Prostate gland (tissue), 2 donors: Measurements from ENCODE around the gene RXRG.

Source experiments
- POLR2AphosphoS5 ChIP-seq: sonication (generic); formaldehyde crosslinking; IDR thresholded peaks from one replicate; pipeline ENCODE4 v1.6.1; 2017; ENCODE audit warnings: antibody characterized with exemption
- TF ChIP-seq, protein P1 (sequence below), 4 experiments: fragments of 200-600 bp in 2 of 4; fragments of 450-650 bp in 2 of 4; sonication (generic) in 2 of 4; IDR thresholded peaks; 1 replicate in 3 of 4; 2 replicates in 1 of 4; pipeline ENCODE4 v1.5.1; 2016 to 2019; ENCODE audit warnings: antibody characterized with exemption in 4 of 4, mild to moderate bottlenecking in 2 of 4, moderate library complexity in 2 of 4

DNA sequence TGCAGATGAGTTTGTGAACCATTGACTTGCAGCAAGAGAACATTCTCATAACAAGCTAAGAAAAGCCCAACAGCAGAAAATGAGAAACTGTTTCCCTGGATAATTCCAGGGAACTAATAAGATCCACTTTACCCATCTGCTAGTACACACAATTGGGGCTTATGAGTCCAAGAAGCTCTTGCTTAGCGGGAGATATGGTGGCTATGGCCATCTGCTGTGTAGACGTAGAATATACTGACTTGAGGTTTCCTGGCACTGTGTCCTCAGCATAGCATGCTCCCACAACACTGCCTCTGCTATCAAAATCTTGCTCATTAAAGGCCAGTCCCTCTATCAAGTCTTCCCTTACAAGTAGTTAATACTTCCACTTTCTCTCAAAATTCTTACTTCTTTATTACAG, 6.8 kb upstream of the RXRG start:
- TF ChIP-seq, protein P1, sequence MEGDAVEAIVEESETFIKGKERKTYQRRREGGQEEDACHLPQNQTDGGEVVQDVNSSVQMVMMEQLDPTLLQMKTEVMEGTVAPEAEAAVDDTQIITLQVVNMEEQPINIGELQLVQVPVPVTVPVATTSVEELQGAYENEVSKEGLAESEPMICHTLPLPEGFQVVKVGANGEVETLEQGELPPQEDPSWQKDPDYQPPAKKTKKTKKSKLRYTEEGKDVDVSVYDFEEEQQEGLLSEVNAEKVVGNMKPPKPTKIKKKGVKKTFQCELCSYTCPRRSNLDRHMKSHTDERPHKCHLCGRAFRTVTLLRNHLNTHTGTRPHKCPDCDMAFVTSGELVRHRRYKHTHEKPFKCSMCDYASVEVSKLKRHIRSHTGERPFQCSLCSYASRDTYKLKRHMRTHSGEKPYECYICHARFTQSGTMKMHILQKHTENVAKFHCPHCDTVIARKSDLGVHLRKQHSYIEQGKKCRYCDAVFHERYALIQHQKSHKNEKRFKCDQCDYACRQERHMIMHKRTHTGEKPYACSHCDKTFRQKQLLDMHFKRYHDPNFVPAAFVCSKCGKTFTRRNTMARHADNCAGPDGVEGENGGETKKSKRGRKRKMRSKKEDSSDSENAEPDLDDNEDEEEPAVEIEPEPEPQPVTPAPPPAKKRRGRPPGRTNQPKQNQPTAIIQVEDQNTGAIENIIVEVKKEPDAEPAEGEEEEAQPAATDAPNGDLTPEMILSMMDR (IDR thresholded peaks at IDR 0.05) = no peak
- TF ChIP-seq POLR2AphosphoS5 = no peak
